Mononuclear cell (primary cell): ENCODE data around the gene YEATS4. TPM values are rescaled to one million over a fixed set of nuclear protein-coding genes. Genes with fewer than 3 reads are reported as not detected.

Experiments
- H3K27me3 ChIP-seq: 2 replicates; pipeline ENCODE4 v1.6.0; 2011; ENCODE audit warnings: low read length, control low read depth; ENCODE audit not compliant: insufficient read depth
- H3K4me1 ChIP-seq: 2 replicates; pipeline ENCODE4 v1.5.1; 2011; ENCODE audit warnings: mild to moderate bottlenecking, low read length, control low read depth; ENCODE audit not compliant: insufficient read depth
- H3K4me3 ChIP-seq: 2 replicates; pipeline ENCODE4 v1.5.1; 2011; ENCODE audit warnings: mild to moderate bottlenecking, low read length, moderate library complexity
- H3K9me3 ChIP-seq: 2 replicates; pipeline ENCODE4 v1.5.1; 2011; ENCODE audit warnings: low read depth, mild to moderate bottlenecking, control low read depth, low read length
- total RNA-seq: library from RNA; depleted of rRNA; stranded (reverse); fragments of >200 nt; gene quantifications from one replicate; pipeline ENCODE4 v1.2.3, GENCODE V29; 2012

The YEATS4 gene
- total RNA-seq, 1 donor, result 32.3 TPM

DNA sequence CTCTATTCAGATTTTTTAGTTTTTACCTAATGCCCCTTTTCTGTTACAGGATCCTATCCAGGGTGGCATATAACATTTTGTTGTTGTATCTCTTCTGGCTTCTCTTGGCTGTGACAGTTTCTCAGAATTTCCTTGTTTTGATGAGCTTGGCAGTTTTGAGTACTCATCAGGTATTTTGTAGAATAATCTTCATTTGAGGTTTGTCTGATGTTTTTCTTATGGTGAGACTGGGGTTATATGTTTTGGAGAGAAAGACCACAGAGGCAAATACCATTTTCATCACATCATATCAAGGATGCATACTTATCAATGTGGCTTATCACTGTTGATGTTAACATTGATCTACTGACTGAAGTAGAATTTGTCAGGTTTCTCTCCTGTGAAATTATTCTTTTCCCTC is 25.4 kb upstream of the YEATS4 start:
- Histone ChIP-seq H3K4me1 (peaks cover 80% of the 10 kb centered on the region), H3K27me3 (no peaks in the 10 kb centered on the region), H3K4me3 (no peak overlapping the region), H3K9me3 (no peaks in the 10 kb centered on the region)

DNA sequence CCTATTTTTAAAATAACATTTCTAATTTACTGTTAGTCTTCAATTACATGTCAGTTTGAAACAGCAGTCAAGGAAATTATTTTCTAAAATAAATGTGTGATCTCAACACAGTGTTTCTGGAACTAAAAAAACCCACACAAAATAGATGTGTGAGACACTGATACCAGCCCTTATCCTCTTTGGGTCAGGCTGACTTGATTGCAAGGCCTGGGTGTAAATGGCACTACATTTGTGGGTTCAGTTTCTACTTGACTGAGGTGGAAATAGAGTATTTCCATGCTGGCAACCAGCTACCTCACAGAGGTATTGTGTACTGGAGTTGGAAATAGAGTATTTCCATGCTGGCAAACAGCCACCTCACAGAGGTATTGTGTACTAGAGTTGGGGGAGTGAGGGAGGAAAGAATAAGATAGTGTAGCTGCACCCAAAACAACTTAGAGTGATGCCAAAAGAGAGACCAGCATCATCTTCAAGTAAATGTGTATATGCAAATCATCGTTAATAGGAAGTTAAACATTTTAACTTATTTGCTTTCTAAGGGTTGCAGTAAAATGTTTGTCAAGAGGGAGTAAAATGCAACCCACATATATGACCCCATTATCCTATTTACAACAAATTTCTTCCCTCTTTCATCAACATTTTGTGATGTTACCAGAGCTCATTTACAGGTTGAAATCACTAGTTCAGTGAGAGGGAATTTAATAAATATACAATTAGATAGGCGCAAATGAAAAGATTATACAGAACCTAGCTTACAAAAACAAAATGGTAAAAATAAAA is 22.0 kb upstream of the YEATS4 start:
- Histone ChIP-seq H3K4me3 (no peak overlapping the region), H3K4me1 (peaks cover 93% of the 10 kb centered on the region), H3K27me3 (no peaks in the 10 kb centered on the region), H3K9me3 (no peaks in the 10 kb centered on the region)

DNA sequence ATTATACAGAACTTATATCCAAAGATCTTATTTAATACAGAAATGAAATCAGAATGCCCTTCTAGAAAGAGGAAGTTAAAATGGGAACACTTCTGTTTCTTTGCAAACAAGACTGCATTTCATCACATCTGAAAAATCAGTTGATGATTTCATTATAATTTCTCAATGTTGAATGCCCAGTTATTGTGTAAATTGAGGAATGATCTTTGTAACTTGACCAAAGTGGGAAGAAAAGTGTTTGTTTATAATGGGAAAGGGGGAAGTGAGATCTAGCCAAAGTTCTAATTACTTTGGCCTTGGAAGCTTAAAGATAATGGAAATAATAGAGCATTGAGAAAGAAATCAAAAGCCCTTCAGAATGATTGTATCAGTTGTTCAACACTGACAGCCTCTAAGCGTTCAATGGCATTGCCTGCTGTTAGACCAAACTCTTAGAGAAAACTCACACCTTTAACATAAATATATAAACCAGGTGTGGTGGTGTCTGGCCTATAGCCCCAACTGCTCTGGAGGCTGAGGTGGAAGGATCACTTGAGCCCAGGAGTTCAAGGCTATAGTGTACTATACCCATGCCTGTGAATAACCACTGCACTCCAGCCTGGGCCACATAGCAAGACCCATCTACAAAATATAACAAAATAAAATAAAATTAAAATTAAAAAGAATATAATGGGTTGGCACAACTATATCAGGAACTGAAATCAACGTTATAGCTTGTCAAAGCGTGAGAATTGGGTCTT is 21.3 kb upstream of the YEATS4 start:
- no peaks in the 10 kb centered on the region for H3K27me3 ChIP-seq
- peaks cover 93% of the 10 kb centered on the region for H3K4me1 ChIP-seq
- no peak overlapping the region for H3K4me3 ChIP-seq
- H3K9me3 ChIP-seq, result no peaks in the 10 kb centered on the region

- Histone ChIP-seq H3K9me3 (no peaks in the 10 kb centered on the region), H3K4me3 (no peak overlapping the region), H3K4me1 (peaks cover 93% of the 10 kb centered on the region), H3K27me3 (no peaks in the 10 kb centered on the region)
These were observed 20.6 kb upstream of the YEATS4 start for GRCh38 chr12:69338936-69339335.

DNA sequence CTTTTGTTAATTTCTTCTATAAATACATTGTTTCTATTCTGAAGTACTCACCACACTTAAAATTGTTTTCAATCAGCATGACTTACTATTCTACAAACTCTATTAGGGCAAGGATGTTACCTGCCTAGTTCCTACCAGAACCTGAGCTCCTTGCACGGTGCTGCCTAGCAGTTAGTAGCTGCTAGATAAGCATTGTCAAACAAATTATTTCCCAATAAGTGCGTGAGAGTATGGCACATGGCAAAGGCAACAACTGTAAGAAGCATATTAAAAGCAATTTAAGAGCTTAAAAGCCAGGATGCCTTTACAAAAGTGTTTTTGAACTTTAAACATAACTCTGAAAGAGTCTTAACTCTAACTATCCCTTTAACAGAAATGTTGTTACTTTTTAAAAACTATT is 19.5 kb upstream of the YEATS4 start:
- Histone ChIP-seq H3K4me3 (no peak overlapping the region), H3K4me1 (peaks cover 93% of the 10 kb centered on the region), H3K27me3 (no peaks in the 10 kb centered on the region), H3K9me3 (no peaks in the 10 kb centered on the region)

- Histone ChIP-seq H3K4me3 (no peak overlapping the region), H3K4me1 (peaks cover 91% of the 10 kb centered on the region), H3K9me3 (no peaks in the 10 kb centered on the region), H3K27me3 (no peaks in the 10 kb centered on the region)
These were observed 18.2 kb upstream of the YEATS4 start for GRCh38 chr12:69341328-69341727.

- Histone ChIP-seq H3K9me3 (no peaks in the 10 kb centered on the region), H3K4me1 (peaks cover 91% of the 10 kb centered on the region), H3K4me3 (no peak overlapping the region), H3K27me3 (no peaks in the 10 kb centered on the region)
These were observed 17.1 kb upstream of the YEATS4 start for GRCh38 chr12:69342421-69342820.

DNA sequence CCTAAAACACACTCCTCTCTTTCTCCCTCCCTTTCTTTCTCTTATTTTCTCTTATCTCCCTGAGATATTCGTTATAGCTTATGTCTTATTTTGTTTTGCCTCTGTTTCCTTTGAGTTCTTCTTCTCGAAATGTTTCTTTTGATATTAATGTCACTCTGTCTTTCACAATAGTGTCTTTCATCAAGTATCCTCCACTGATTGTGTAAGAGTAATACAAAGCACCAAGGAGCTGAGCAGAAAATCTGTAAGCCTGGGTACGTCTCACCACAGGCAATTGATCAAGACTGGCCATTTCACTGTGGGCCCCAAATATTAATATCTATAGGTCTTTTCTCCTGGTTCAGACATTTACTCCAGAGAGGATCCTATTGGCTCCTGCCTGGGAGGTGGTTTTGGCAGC is 16.2 kb upstream of the YEATS4 start:
- no peak overlapping the region for H3K4me3 ChIP-seq
- no peaks in the 10 kb centered on the region for H3K9me3 ChIP-seq
- H3K4me1 ChIP-seq, result peaks cover 86% of the 10 kb centered on the region
- no peaks in the 10 kb centered on the region for H3K27me3 ChIP-seq

- H3K4me1 ChIP-seq, result peaks cover 79% of the 10 kb centered on the region
- H3K4me3 ChIP-seq, result no peak overlapping the region
- no peaks in the 10 kb centered on the region for H3K27me3 ChIP-seq
- no peaks in the 10 kb centered on the region for H3K9me3 ChIP-seq
These were observed 15.5 kb upstream of the YEATS4 start for GRCh38 chr12:69343885-69344612.

DNA sequence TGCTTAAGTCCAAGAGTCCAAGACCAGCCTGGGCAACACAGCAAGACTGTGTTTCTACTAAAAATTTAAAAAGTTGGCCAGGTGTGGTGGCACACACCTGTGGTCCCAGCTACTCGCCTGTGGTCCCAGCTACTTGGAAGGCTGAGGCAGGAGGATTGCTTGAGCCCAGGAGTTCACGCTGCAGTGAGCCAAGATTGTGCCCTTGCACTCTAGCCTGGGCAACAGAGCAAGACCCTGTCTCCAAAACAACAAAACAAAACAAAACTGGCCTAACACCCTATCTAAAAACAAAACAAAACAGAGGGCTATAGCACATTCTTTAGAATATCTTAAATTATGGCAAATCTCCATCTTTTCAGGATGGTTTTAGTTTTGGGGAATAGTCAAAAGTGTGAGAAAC is 14.5 kb upstream of the YEATS4 start:
- H3K9me3 ChIP-seq, result no peaks in the 10 kb centered on the region
- no peaks in the 10 kb centered on the region for H3K27me3 ChIP-seq
- H3K4me3 ChIP-seq, result no peak overlapping the region
- H3K4me1 ChIP-seq, result peaks cover 69% of the 10 kb centered on the region

DNA sequence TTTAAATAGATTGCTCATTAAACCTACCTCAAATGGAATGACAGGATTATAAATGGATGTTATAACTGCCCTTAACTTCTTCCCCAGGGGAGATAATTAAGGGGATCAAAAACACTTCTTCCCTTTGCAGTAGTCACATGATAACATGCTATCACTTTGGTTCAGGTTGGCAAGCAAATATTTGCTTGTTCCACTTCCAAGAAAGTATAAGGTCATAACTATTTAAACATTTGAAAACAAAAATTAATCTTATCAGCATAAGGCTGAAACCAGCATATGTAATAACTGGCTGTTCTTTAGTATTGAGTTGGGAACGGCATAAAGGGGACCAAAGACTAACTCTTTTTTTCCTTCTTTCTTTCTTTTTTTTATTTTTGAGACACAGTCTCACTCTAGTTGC is 13.8 kb upstream of the YEATS4 start:
- Histone ChIP-seq H3K4me1 (peaks cover 62% of the 10 kb centered on the region), H3K9me3 (no peaks in the 10 kb centered on the region), H3K27me3 (no peaks in the 10 kb centered on the region), H3K4me3 (no peak overlapping the region)

- Histone ChIP-seq H3K27me3 (no peaks in the 10 kb centered on the region), H3K9me3 (no peaks in the 10 kb centered on the region), H3K4me3 (peak within 1 kb of the TSS; percentile 76), H3K4me1 (peaks cover 37% of the 10 kb centered on the region)
These were observed 11.2 kb upstream of the YEATS4 start, which contains the start of gene LYZ for GRCh38 chr12:69348162-69348938. Gene LYZ (plus strand): TSS chr12:69348381. CDS start chr12:69348409, 28 bp downstream.

- peaks cover 19% of the 10 kb centered on the region for H3K4me1 ChIP-seq
- no peaks in the 10 kb centered on the region for H3K27me3 ChIP-seq
- H3K4me3 ChIP-seq, result peak overlapping the region; percentile 76
- no peaks in the 10 kb centered on the region for H3K9me3 ChIP-seq
These were observed 9.4 kb upstream of the YEATS4 start for GRCh38 chr12:69350002-69350626.

DNA sequence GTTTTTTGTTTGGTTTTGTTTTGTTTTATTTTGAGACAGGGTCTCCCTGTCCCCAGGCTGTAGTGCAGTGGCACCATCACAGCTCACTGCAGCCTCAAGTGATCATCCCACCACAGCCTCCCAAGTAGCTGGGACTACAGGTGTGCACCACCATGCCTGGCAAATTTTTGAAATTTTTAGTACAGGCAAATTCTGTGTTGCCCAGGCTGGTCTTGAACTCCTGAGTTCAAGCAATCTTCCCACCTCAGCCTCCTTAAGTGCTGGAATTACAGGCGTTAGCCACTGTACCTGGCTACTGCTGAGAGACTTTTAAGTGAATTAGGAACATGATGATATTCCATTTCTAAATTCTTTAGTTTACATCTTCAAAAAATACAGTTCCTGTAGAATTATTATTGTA is 8.8 kb upstream of the YEATS4 start:
- Histone ChIP-seq H3K4me3 (peak overlapping the region; percentile 76), H3K9me3 (no peaks in the 10 kb centered on the region), H3K4me1 (peaks cover 14% of the 10 kb centered on the region), H3K27me3 (no peaks in the 10 kb centered on the region)
